Measurements from ENCODE around the gene GPR22. TPM values are rescaled to one million over a fixed set of nuclear protein-coding genes. Genes with fewer than 3 reads are reported as not detected.

Gene GPR22
- total and polyA plus RNA-seq, 2 of the 4 experiments (the other 2 are of a cell fraction), result not detected

DNA sequence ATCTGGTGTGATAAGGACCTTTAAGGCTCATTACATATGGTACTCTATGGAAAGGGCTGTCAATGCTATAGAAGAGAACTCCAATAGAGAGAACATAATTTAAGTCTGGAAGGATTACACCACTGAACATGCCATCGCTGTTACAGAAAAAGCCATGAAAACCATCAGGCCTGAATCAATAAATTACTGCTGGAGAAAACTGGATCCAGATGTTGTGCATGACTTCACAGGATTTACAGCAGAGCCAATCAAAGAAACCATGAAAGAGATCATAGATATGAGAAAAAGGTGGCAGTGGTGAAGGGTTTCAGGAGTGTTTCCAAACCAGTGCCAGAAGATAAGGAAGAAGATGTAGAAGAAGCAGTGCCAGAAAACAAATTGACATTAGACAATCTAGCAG lies 18.9 kb upstream of the GPR22 start:
- H2BK20ac ChIP-seq (ENCODE audit: low read depth, low read length), result no peak overlapping the region
- no peak overlapping the region for H3K14ac ChIP-seq (replicated peaks; ENCODE audit: low read depth, low read length)
- no peak overlapping the region for H2AFZ ChIP-seq (replicated peaks; ENCODE audit: low read length, poor library complexity)
- no peaks in the 10 kb centered on the region for H3K27me3 ChIP-seq (ENCODE audit: control insufficient read depth, insufficient read depth, low read length)
- no peak overlapping the region for H3K9ac ChIP-seq (ENCODE audit: low read depth, low read length)
- dilution Hi-C loops (cut with HindIII; ENCODE audit: low sequenced_read_pairs, unreplicated experiment), result loop anchor here (25.0 kb wide), 1 partner anchor 261 kb away; no protein-coding TSS in a partner anchor
- H3K4me2 ChIP-seq (ENCODE audit: low read depth, low read length), result no peak overlapping the region
- no peaks in the 10 kb centered on the region for H3K9me3 ChIP-seq (ENCODE audit: control insufficient read depth, insufficient read depth, low read length)
- no peaks in the 10 kb centered on the region for H3K4me1 ChIP-seq (ENCODE audit: control insufficient read depth, insufficient read depth, low read length)
- intact Hi-C loops (cut with micrococcal nuclease), result no loop called here
- POLR2A ChIA-PET (ENCODE audit: unreplicated experiment), result no interaction called here
- H2BK5ac ChIP-seq (ENCODE audit: low read depth, low read length, poor library complexity, severe bottlenecking), result no peak overlapping the region
- H3K18ac ChIP-seq (ENCODE audit: low read depth, low read length), result no peak overlapping the region
- H2AK9ac ChIP-seq (replicated peaks; ENCODE audit: low read depth, low read length, poor library complexity), result no peak overlapping the region
- H2BK15ac ChIP-seq (ENCODE audit: low read depth, low read length), result no peak overlapping the region
- H4K20me1 ChIP-seq (ENCODE audit: insufficient read depth, low read length), result no peaks in the 10 kb centered on the region
- no peak overlapping the region for H3K56ac ChIP-seq (ENCODE audit: extremely low read depth, insufficient read depth, low read length)
- no peak overlapping the region for H3K27ac ChIP-seq (ENCODE audit: insufficient read depth, low read length)
- H3K9me1 ChIP-seq (ENCODE audit: insufficient read depth, low read length), result no peaks in the 10 kb centered on the region
- H3K79me1 ChIP-seq (ENCODE audit: low read depth in 1 of 2, low read length in 2 of 2), result peaks cover 9 to 16% of the 10 kb centered on the region in 2 experiments; a peak in 3 of 4 replicates
- no CpG with 5 or more reads among the region's 1 CpG for WGBS, 2 experiments (ENCODE audit: extremely low coverage in 2 of 2, insufficient read length in 1 of 2)
- DNase-seq (no peak), ATAC-seq (ENCODE audit: low read depth) (no peak)
- no peak overlapping the region for H3K4me3 ChIP-seq (ENCODE audit: insufficient read depth, low read depth, low read length)
- H4K8ac ChIP-seq (ENCODE audit: low read depth in 2 of 2, low read length in 2 of 2), result no peak overlapping the region
- no peak overlapping the region for H3K23ac ChIP-seq (ENCODE audit: low read depth, low read length)
- no peak overlapping the region for H4K91ac ChIP-seq (ENCODE audit: insufficient read depth, low read depth, low read length)
- H3K4ac ChIP-seq (ENCODE audit: low read depth, low read length), result no peak overlapping the region
- in situ Hi-C loops (cut with MboI; ENCODE audit: low sequenced_read_pairs), result no loop called here
- BruUV-seq (replicated peaks), result no TSS peak
- CTCF ChIA-PET, result no interaction called here
- TF ChIP-seq RAD21 (IDR thresholded peaks at IDR 0.05; ENCODE audit: low read length) (no peak), FOS (IDR thresholded peaks at IDR 0.05; ENCODE audit: low read depth, low read length) (no peak), MXI1 (IDR thresholded peaks at IDR 0.05; ENCODE audit: borderline replicate concordance, low read depth, low read length) (no peak), MAFK (IDR thresholded peaks at IDR 0.05; ENCODE audit: low read depth, low read length) (no peak), CHD1 (IDR thresholded peaks at IDR 0.05; ENCODE audit: low read depth, low read length) (no peak), CEBPB (IDR thresholded peaks at IDR 0.05; ENCODE audit: low read depth, low read length) (no peak), NFE2L2 (IDR thresholded peaks at IDR 0.05; ENCODE audit: low read depth, low read length) (no peak), POLR2A (IDR thresholded peaks at IDR 0.05; ENCODE audit: low read depth, low read length) (no peak), BHLHE40 (IDR thresholded peaks at IDR 0.05; ENCODE audit: low read depth, low read length) (no peak), SMC3 (IDR thresholded peaks at IDR 0.05; ENCODE audit: low read depth, low read length) (no peak), RCOR1 (IDR thresholded peaks at IDR 0.05; ENCODE audit: insufficient replicate concordance, low read length) (no peak), RFX5 (IDR thresholded peaks at IDR 0.05; ENCODE audit: low read depth, low read length) (no peak)
- TF ChIP-seq, protein P1, sequence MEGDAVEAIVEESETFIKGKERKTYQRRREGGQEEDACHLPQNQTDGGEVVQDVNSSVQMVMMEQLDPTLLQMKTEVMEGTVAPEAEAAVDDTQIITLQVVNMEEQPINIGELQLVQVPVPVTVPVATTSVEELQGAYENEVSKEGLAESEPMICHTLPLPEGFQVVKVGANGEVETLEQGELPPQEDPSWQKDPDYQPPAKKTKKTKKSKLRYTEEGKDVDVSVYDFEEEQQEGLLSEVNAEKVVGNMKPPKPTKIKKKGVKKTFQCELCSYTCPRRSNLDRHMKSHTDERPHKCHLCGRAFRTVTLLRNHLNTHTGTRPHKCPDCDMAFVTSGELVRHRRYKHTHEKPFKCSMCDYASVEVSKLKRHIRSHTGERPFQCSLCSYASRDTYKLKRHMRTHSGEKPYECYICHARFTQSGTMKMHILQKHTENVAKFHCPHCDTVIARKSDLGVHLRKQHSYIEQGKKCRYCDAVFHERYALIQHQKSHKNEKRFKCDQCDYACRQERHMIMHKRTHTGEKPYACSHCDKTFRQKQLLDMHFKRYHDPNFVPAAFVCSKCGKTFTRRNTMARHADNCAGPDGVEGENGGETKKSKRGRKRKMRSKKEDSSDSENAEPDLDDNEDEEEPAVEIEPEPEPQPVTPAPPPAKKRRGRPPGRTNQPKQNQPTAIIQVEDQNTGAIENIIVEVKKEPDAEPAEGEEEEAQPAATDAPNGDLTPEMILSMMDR (conservative IDR thresholded peaks at IDR 0.05; ENCODE audit: low read depth, low read length), result no peak
- TF ChIP-seq, protein P2, sequence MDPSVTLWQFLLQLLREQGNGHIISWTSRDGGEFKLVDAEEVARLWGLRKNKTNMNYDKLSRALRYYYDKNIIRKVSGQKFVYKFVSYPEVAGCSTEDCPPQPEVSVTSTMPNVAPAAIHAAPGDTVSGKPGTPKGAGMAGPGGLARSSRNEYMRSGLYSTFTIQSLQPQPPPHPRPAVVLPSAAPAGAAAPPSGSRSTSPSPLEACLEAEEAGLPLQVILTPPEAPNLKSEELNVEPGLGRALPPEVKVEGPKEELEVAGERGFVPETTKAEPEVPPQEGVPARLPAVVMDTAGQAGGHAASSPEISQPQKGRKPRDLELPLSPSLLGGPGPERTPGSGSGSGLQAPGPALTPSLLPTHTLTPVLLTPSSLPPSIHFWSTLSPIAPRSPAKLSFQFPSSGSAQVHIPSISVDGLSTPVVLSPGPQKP (IDR thresholded peaks at IDR 0.05; ENCODE audit: borderline replicate concordance, low read depth, low read length), result no peak
- TF ChIP-seq, protein P3, sequence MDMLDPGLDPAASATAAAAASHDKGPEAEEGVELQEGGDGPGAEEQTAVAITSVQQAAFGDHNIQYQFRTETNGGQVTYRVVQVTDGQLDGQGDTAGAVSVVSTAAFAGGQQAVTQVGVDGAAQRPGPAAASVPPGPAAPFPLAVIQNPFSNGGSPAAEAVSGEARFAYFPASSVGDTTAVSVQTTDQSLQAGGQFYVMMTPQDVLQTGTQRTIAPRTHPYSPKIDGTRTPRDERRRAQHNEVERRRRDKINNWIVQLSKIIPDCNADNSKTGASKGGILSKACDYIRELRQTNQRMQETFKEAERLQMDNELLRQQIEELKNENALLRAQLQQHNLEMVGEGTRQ (IDR thresholded peaks at IDR 0.05; ENCODE audit: low read depth, low read length), result no peak
- no peak overlapping the region for H4K5ac ChIP-seq (ENCODE audit: low read depth, low read length)
- no peak overlapping the region for H2BK120ac ChIP-seq (ENCODE audit: low read depth, low read length)
- no peak overlapping the region for H2AK5ac ChIP-seq (ENCODE audit: low read depth, low read length)
- H3K36me3 ChIP-seq (ENCODE audit: control insufficient read depth, insufficient read depth, low read length), result no peaks in the 10 kb centered on the region

Measured in IMR-90 (cell line).